HG02852 (cell line): ENCODE measurements around the gene COMMD3.

Source experiments
- ATAC-seq: cut with Tn5 transposase; IDR thresholded peaks from one replicate; pipeline ENCODE4 v1.9.1; 2021; ENCODE audit warnings: mild to moderate bottlenecking, moderate library complexity; ENCODE audit not compliant: unreplicated experiment

The COMMD3 gene

GRCh38 chr10:22365644-22366434 is 49.7 kb downstream of the COMMD3 start:
- ATAC-seq, result no peak

GRCh38 chr10:22366435-22366703 is 50.2 kb downstream of the COMMD3 start:
- ATAC-seq, result no peak

GRCh38 chr10:22366771-22367170 is 50.6 kb downstream of the COMMD3 start:
- ATAC-seq, result no peak

- ATAC-seq, result no peak
Measured at GRCh38 chr10:22367471-22367870, 51.3 kb downstream of the COMMD3 start.

GRCh38 chr10:22368402-22368801 is 52.2 kb downstream of the COMMD3 start:
- ATAC-seq, result no peak

- ATAC-seq, result no peak
Measured at GRCh38 chr10:22368981-22369380, 52.8 kb downstream of the COMMD3 start.

GRCh38 chr10:22369434-22370072 is 53.4 kb downstream of the COMMD3 start:
- peak; percentile 60 for ATAC-seq
